ENCODE measurements around the gene SLC47A1. TPM values are rescaled to one million over a fixed set of nuclear protein-coding genes. Genes with fewer than 3 reads are reported as not detected.
"Not testable (repeated sequence)": the region's sequence is repeated elsewhere in the genome, so short reads cannot be mapped to it uniquely, and the experiment has no call there.

The SLC47A1 gene
- total RNA-seq, 1 donor from 2014 or later: 12.9 TPM

- TF ChIP-seq CTCF (IDR thresholded peaks at IDR 0.05; ENCODE audit: borderline replicate concordance): no peak
- intact Hi-C loops (cut with micrococcal nuclease): no loop called here
- Histone ChIP-seq H3K27me3 (ENCODE audit: low read depth) (no peaks in the 10 kb centered on the region), H3K9me3 (replicated peaks) (no peaks in the 10 kb centered on the region), H3K4me3 (peak overlapping the region; percentile 74), H3K27ac (replicated peaks) (peak overlapping the region; percentile 83), H3K4me1 (peaks cover 18% of the 10 kb centered on the region), H3K36me3 (no peaks in the 10 kb centered on the region)
- DNase-seq: peak; percentile 80
Observed at GRCh38 chr17:19507775-19508576, 25.7 kb upstream of the SLC47A1 start.

GRCh38 chr17:19508577-19508867 is 25.1 kb upstream of the SLC47A1 start:
- Histone ChIP-seq H3K27me3 (ENCODE audit: low read depth) (no peaks in the 10 kb centered on the region), H3K4me3 (peak overlapping the region; percentile 74), H3K27ac (replicated peaks) (peak overlapping the region; percentile 83), H3K4me1 (peaks cover 20% of the 10 kb centered on the region), H3K36me3 (no peaks in the 10 kb centered on the region), H3K9me3 (replicated peaks) (no peaks in the 10 kb centered on the region)
- intact Hi-C loops (cut with micrococcal nuclease): no loop called here
- TF ChIP-seq CTCF (IDR thresholded peaks at IDR 0.05; ENCODE audit: borderline replicate concordance): no peak
- no peak for DNase-seq

DNA sequence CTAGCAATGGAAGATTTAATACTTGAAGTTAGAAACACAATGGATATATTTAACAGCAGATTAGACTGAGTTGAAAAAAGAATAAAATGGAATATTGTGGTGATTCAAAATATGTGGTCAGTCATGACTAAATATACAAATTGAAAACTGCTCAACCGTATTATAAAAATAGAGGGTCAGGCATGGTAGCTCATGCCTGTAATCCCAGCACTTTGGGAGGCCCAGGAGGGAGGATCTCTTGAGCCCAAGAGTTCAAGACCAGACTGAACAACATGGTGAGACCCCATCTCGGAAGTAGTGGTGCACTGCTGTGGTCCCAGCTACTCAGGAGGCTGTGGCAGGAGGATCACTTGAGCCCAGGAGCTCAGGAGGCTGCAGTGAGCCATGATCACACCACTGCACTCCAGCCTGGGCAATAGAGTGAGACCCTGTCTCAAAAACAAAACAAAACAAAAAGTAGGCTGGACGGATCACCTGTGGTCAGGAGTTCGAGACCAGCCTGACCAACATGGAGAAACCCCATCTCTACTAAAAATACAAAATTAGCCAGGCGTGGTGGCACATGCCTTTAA is 24.3 kb upstream of the SLC47A1 start:
- H3K9me3 ChIP-seq (replicated peaks); H3K27me3 ChIP-seq (ENCODE audit: low read depth); intact Hi-C loops (cut with micrococcal nuclease); H3K27ac ChIP-seq (replicated peaks); H3K4me3 ChIP-seq; H3K36me3 ChIP-seq; DNase-seq: not testable (repeated sequence)
- peaks cover 28% of the 10 kb centered on the region for H3K4me1 ChIP-seq

- intact Hi-C loops (cut with micrococcal nuclease): loop anchor here (5.0 kb wide), 1 partner anchor 256 kb away; no protein-coding TSS in a partner anchor
- Histone ChIP-seq H3K9me3 (replicated peaks) (no peaks in the 10 kb centered on the region), H3K4me1 (peaks cover 42% of the 10 kb centered on the region), H3K27me3 (ENCODE audit: low read depth) (no peaks in the 10 kb centered on the region), H3K4me3 (no peak overlapping the region), H3K36me3 (no peaks in the 10 kb centered on the region), H3K27ac (replicated peaks) (no peak overlapping the region)
- DNase-seq: no peak
- no peak for TF ChIP-seq CTCF (IDR thresholded peaks at IDR 0.05; ENCODE audit: borderline replicate concordance)
Observed at GRCh38 chr17:19510903-19511302, 22.8 kb upstream of the SLC47A1 start.

- TF ChIP-seq CTCF (IDR thresholded peaks at IDR 0.05; ENCODE audit: borderline replicate concordance): peak; percentile 94
- H3K4me3 ChIP-seq: peak overlapping the region; percentile 30
Observed at GRCh38 chr17:19513897-19514488, 19.7 kb upstream of the SLC47A1 start.

GRCh38 chr17:19517699-19518098 is 16.0 kb upstream of the SLC47A1 start:
- no peaks in the 10 kb centered on the region for H3K36me3 ChIP-seq
- no peaks in the 10 kb centered on the region for H3K27me3 ChIP-seq (ENCODE audit: low read depth)
- H3K4me1 ChIP-seq: peaks cover 25% of the 10 kb centered on the region
- no peak overlapping the region for H3K4me3 ChIP-seq
- intact Hi-C loops (cut with micrococcal nuclease): no loop called here
- DNase-seq: no peak
- H3K9me3 ChIP-seq (replicated peaks): no peaks in the 10 kb centered on the region
- no peak overlapping the region for H3K27ac ChIP-seq (replicated peaks)
- no peak for TF ChIP-seq CTCF (IDR thresholded peaks at IDR 0.05; ENCODE audit: borderline replicate concordance)

More at GRCh38 chr17:19513897-19514488, 19.7 kb upstream of the SLC47A1 start:
- intact Hi-C loops (cut with micrococcal nuclease): loop anchor here (5.0 kb wide), 1 partner anchor 253 kb away; no protein-coding TSS in a partner anchor
- peaks cover 25% of the 10 kb centered on the region for H3K4me1 ChIP-seq
- peak; percentile 61 for DNase-seq
- peak overlapping the region; percentile 50 for H3K27ac ChIP-seq (replicated peaks)
- no peaks in the 10 kb centered on the region for H3K27me3 ChIP-seq (ENCODE audit: low read depth)
- no peaks in the 10 kb centered on the region for H3K9me3 ChIP-seq (replicated peaks)
- no peaks in the 10 kb centered on the region for H3K36me3 ChIP-seq

DNA sequence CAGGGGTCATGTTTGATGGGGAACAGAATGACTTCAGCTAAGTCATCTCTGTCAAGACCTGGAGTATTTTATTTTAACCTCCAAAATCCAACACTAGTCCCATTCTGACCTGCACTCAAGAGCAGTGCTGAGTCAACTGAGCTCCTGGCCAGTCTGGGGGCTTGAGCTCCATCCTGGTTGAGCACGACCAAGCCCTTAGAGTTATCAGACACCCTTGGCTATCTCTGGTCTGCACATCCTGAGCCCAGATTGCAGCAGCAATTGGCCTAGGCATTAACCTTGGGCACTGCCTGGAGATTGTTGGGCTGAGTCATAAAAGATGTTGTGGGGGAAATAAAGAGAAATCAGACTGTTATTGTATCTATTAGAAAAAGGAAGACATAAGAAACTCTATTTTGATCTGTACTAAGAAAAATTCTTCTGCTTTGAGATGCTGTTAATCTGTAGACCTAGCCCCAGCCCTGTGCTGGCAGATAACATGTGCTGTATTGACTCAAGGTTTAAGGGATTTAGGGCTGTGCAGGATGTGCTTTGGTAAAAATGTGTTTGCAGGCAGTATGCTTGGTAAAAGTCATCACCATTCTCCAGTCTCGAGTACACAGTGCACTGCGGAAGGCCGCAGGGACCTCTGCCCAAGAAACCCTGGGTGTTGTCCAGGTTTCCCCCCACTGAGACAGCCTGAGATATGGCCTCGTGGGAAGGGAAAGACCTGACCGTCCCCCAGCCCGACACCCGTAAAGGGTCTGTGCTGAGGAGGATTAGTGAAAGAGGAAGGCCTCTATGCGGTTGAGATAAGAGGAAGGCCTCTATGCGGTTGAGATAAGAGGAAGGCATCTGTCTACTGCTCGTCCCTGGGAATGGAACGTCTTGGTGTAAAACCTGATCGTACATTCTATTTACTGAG is 14.0 kb upstream of the SLC47A1 start:
- H3K4me3 ChIP-seq; intact Hi-C loops (cut with micrococcal nuclease); H3K27ac ChIP-seq (replicated peaks); H3K36me3 ChIP-seq; H3K27me3 ChIP-seq (ENCODE audit: low read depth); DNase-seq; H3K9me3 ChIP-seq (replicated peaks): not testable (repeated sequence)
- H3K4me1 ChIP-seq: peaks cover 12% of the 10 kb centered on the region
